Mucosa of gallbladder (tissue), 1 donor: ENCODE data around the gene KLHL40. TPM values are rescaled to one million over a fixed set of nuclear protein-coding genes. Genes with fewer than 3 reads are reported as not detected.
"Not testable (repeated sequence)": the region's sequence is repeated elsewhere in the genome, so short reads cannot be mapped to it uniquely, and the experiment has no call there.

ENCODE experiments used
- DNase-seq: peaks from one replicate; pipeline ENCODE4 v3.0.0-alpha.2; 2020; ENCODE audit warnings: low spot score
- total RNA-seq: library from RNA; stranded (reverse); gene quantifications from one replicate; pipeline ENCODE4 v1.2.1, GENCODE V29; 2021
- donor health status: DM: no; HTN: no; CAD: no.

The KLHL40 gene
- total RNA-seq, 1 donor from 2014 or later, result not detected

- DNase-seq, result no peak
These were observed 34.8 kb downstream of the KLHL40 start for GRCh38 chr3:42720126-42720525.

- DNase-seq, result no peak
These were observed 36.4 kb downstream of the KLHL40 start for GRCh38 chr3:42721690-42722089.

DNA sequence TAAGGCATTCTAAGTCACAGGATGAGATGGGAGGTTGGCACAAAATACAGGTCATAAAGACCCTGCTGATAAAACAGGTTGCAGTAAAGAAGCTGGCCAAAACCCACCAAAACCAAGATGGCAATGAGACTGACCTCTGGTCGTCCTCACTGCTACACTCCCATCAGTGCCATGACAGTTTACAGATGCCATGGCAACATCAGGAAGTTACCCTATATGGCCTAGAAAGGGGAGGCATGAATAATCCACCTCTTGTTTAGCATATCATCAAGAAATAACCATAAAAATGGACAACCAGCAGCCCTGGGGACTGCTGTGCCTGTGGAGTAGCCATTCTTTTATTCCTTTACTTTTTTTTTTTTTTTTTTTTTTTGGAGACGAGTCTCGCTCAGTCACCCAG is 37.1 kb downstream of the KLHL40 start:
- not testable (repeated sequence) for DNase-seq

DNA sequence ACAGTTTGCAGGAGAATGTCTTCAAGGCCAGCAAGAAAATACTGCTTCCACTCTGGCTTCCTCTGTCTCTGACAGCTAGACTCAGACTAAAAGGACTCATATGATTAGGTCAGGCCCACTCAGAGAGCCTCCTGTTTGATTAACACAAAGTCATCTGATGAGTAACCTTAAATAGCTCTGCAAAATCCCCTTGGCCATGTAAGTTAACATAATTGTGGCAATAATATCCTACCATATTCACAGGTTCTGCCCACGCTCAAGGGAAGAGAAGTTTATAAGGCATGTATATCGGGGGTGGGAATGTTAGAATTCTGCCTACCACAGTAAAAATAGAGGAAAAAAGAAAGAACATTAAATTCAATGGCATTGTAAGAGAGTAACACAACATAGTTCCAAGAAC is 37.9 kb downstream of the KLHL40 start:
- DNase-seq, result no peak

GRCh38 chr3:42725454-42725853 is 40.1 kb downstream of the KLHL40 start:
- no peak for DNase-seq

DNA sequence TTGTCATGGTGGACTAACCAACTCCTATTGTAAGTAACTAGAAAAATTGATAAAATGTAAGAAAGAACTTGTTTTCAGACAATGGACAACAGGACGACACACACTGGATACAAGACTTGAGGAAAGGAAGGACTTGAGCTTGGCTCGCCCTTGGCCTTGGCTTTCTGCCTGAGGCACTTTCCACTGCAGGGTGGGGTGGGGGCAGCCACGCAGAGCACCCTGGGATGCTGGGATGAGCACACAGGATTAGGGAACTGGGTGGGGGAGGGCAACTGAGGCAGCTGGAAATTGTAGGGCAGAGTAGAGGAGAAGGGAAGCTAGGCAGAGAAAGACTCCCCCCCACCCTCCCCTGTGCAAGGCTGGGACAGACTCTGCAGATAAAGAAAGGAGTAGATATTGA is 42.7 kb downstream of the KLHL40 start:
- no peak for DNase-seq

GRCh38 chr3:42728668-42729364 is 43.5 kb downstream of the KLHL40 start:
- DNase-seq, result no peak

DNA sequence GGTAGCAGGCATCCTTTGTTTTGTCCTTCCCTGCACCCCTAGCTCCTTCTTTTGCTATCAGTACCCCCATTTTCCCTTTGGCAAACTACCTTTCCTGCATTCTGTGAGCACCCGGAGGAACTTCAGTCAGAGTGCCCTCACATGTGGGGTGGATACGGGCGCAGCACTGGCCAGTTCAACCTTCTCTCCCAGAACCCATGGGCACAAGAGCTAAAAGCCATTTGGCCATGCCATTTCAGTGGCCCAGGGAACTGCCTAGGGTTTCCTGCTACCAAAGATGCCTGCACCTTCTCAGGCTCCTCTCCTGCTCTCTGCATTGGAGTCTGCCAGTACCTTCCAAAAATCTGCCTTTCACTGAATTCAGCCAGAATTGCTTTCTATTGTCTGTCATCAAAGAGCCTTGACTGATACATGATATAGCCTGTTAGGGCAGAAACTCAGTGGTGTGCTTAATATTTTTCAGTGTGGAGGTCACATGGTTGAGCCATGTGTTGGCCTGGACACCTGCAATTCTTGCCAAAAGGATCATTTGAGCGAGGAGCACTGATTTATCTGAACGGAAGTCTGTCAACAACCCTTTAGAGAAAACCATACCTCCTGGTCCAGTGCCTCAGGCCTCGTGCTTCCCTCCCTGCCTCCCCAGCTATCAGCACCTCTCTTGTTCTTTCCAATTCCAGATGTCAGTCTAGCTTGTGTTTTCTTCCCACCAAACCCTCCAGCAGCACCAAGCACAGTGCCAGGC is 44.2 kb downstream of the KLHL40 start:
- no peak for DNase-seq

GRCh38 chr3:42730294-42730693 is 45.0 kb downstream of the KLHL40 start:
- DNase-seq, result no peak

GRCh38 chr3:42730706-42731420 is 45.5 kb downstream of the KLHL40 start:
- DNase-seq, result no peak

DNA sequence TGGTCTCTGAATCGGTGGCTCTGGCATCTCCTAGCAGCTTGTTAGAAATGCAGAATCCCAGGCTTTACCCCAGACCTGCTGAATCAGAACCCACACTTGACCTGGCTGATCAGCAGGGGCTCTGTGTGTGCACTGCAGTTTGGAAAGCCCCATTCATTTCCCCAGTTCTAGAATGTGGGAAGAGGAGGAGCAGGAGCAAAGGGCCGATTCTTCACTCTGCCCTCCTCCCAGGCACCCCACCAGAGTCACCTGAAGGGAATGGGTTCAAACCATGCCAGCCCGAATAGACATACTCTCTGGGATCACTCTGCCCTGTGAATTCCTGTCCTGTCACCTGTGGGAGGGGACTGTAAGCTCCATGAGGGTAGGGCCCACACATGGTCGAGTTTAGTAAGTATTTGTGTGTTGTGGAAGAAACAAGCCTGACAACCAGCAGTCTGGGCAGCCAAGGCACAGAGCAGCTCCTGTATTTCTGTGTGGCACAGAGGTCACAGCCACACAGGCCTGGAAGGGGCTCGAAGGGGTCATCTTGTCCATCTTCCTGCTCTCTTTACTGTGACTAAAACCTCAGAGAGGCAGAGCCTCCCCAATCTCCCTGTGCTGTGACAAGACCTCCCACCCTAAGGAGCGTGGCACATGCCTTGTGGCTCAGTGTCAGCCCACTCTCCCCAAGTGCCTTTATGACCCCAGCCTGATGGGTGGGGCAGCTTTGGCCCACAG is 46.3 kb downstream of the KLHL40 start:
- no peak for DNase-seq

DNA sequence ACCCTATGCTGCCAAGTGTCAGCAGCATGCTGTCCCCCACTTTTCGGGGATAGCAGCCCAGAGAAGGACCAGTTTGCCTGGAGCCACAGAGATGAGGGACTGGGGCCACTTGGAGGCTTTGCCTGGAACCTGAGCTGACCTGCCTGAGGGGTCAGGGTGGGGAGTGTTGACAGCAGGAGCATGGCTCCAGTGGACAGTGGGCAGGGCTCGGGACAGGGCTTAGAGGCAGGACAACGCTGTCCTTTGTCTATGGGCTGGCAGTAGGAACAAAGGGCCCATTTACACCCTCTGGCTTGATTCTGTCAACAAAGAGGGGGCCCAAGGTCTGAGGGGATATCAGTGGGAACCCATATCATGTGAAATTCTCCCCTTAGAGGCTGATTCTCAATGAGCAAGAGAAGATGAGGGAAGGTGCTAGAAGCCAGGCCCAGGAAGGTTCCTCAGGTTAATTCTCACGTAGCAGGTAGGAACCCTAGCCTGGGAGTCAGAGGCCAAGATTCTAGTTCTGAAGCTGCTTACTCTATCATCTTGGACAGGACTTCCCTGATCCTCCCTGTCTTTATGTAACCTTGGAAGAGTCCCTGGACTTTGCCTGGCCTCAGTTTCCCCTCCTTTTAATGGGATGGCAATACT is 47.0 kb downstream of the KLHL40 start:
- DNase-seq, result no peak

- DNase-seq, result no peak
These were observed 47.6 kb downstream of the KLHL40 start for GRCh38 chr3:42732829-42733459.

DNA sequence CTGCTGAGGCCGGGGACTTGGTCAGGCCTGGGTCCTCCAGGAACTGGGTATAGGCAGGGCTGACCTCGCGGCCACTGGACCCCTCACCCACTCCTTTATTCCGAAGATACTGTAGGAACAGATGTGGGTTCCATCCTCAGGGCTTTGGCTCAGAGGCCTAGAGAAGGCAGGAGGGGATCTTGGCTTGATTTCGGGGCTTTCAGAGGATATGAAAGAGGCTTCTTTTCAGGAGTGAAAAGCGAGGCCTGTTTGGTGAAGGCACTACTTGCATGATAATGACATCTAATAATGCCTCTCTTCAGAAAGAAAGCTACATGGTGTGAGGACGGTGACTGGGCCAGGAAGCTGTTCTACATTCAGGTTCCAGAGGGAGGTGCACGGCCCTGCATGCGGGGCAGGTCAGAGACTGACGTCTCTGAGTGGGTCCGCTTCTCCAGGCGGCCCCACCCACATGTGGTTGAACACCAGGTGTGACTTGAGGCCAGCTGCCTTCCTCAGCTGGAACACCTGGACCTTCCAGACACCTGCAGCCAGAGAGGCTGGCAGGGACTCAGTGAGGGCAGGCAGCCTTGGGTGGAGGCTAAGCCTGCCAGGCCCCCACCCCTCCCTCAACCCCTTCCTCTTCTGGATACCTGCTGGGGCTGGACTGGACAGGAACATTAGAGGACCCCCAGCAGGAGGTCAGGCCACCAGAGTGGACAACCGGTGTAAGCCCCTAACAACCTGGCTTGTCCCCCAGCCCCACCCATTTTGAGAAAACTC is 48.3 kb downstream of the KLHL40 start:
- DNase-seq, result no peak

DNA sequence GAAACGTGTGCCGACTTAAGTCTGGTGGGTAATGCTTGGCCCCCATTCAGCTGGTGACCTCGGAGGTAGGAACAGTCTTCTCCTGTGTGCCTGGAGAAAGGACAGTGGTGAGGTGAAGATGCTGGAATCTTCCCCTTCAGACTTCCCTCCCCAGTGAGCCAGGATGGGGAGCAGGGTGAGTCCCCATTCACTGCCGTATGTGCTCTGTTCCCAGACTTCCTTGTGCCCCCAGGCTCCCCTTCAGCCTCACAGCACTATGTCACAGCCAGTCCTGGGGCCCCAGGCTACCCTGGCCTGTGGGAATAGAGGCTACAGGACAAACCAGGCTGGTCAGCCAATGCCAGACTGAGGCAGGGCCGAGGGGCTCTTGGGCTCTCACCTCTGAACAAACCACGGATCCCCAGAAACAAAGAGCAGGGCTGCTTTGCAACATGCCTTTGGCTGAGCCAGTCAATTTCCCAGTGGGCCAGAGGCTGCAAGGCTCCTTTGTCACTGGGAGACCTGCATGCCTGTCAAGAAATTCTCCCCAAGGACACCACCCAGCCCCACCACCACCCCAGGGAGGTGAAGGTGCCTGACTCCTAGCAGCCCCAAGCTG is 49.0 kb downstream of the KLHL40 start:
- DNase-seq, result no peak

DNA sequence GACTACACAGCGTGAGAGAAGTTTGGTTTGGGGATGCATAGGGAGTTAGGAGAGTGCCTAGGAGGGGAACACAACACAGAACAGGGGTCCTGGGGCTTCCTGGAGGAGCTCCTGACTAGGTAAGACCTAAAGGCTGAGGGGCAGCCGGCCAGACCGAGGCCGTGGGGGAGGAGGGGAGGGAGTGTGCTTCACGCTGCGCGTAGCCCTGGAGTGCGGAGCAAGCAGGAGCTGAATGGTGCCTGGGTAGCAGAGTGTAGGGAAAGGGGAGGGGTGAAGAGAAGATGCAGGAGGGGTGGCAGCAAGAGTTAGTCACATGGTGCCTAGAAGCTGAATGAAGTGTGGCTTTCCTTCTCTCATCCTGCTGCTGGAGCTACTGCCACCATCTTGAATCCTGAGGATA is 49.7 kb downstream of the KLHL40 start:
- DNase-seq, result no peak

- no peak for DNase-seq
These were observed 50.3 kb downstream of the KLHL40 start for GRCh38 chr3:42735615-42736014.

- DNase-seq, result no peak
These were observed 50.7 kb downstream of the KLHL40 start for GRCh38 chr3:42736081-42736480.

GRCh38 chr3:42736531-42736930 is 51.2 kb downstream of the KLHL40 start:
- no peak for DNase-seq
